ENCODE measurements around the gene ADCYAP1.
"Not testable (repeated sequence)": the region's sequence is repeated elsewhere in the genome, so short reads cannot be mapped to it uniquely, and the experiment has no call there.

The ADCYAP1 gene

DNA sequence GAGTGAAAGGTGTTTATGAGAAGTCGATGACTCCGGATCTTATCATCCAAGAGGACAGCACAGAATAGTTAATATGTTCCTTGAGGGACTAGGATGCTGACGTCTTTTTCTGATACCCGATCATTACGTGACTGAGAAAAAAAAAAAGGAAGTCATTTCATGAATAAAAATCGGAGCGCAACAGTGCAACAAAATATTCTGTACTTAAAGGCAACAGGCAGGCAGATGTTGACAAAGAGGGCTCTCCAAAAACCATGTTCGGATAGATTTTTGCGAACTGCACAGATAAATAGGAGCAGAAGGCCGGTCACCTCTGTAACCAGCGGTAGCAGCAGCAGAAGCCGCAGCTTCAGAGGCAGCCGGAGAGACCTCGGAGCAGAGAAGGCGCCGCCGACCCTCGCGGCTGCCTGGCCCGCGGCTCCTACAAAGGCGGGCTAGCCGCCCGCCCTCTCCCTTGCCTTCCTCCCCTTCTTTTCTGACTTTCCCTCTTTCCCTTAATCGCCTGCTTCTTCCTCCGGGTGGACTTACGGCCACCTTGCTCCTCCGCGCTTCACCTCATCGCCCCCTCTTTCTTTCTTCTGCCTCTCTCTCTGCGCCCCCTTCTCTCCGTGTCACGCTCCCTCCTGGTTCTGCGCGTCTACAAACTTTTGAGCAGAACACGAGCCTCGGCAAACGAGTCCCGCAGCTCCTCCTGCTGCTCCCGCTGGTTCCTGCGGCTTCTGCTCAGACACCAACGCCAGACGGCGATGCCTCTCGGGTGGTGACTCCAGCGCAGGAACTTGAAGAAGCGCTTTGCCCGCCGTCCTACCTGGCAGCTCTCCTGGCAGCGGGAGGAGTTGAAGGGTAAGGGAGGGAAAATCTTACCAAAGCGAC lies at the start of gene ADCYAP1:
Gene ADCYAP1 (plus strand): TSS at position 654 of the 873 bp plus-strand sequence. CDS start 516 bp downstream, outside the sequence.
- DNase-seq: no peak

DNA sequence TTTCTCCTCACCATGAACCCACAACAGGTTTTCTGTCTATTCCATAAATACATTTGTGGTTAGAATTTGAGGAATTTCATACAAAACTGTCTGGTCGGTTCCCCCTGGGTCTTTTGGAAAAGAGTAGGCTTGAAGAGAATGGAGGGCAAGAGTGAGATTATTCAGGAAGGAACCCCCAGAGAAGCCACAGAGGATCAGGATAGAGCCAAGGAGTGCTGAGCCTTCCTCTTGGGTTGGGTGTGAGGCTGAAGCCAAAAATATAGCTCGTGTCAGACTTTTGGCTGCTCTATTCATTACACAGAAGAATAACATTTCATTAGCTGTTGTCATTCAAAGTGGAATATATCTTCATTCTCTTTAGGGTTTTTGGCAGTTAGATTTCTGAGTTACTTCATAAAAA lies 46.7 kb upstream of the ADCYAP1 start:
- DNase-seq: no peak

DNA sequence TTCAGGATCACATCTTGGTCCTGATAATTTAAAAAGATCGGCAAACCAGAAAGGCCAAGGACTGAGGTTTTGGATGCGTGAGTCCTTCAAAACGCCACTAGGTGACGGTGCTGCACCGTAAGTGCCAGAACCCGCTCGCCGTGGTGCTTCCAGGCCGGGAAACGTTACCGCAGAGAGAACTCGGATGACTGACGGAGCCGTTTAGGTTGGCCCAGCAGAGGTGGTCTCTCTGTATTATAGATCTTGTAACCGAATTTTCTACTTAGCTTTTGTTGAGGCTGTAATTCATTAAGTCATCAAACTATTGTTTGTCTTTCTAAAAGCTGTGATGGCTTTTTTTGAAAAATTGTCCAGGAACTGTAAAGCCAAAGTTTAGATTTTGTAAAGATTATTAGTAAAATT lies 39.8 kb upstream of the ADCYAP1 start:
- DNase-seq: peak; percentile 69

DNA sequence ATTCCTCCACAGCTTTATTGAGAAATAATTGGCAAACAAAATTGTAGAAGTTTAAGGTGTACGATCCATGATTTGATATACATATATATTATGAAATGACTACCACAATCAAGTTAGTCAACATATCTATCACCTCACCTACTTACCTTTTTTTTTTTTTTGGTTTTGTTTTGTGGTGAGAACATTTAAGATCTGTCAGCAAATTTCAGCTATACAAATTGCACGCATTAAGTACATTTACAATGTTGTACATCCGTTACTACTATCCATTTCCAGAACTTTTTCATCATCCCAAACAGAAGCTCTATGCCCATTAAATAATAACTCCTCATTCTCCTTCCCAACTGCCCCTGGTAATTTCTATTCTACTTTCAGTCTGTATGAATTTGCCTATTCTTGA lies 37.4 kb upstream of the ADCYAP1 start:
- no peak for DNase-seq

DNA sequence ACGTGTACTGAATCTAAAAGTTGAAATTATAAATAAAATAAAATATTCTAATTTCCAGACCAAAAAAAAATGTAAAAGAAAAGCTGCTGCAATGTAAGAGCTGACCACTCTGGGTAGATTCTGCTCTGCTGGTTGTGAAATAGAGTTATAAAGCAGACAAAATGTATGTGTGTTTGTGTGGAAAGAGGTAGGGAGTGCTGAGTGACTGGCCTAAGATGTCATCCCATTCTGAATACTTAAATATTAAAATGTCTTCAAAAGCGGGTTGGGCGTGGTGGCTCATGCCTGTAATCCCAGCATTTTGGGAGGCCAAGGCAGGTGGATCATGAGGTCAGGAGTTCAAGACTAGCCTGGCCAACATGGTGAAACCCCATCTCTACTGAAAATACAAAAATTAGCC lies 31.2 kb upstream of the ADCYAP1 start:
- DNase-seq: not testable (repeated sequence)

DNA sequence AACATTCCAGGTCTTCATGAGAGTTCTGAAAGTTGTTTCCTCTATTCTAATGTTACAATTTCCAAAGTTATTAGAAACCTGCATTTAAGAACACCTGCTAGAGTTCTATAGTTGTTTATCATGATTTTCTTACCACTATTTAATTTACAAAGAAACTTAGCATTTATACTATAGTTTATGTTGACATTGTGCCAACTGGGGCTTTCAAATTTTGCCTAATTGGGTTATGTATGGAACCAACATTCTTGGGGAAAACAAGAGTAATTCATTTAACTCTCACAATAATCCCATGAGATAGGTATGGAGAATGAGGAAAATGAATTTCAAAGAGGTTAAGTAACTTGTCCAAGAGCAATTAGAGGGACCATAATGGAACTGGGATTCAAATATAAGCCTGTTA lies 28.8 kb upstream of the ADCYAP1 start:
- no peak for DNase-seq

DNA sequence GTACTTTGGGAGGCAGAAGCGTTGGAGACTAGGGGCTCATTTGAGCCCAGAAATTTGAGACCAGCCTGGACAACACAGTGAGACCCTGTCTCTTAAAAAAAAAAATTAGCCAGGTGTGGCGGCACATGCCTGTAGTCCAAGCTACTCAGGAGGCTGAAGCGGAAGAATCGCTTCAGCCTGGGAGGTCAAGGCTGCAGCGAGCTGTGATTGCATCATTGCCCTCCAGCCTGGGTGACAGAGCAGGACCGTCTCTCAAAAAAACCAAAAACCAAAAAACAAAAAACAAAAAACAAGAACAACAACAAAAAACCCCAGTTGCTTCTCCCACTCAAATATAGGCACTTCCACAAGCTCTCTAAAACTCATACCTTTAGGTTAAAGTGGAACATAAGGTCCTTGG lies 27.4 kb upstream of the ADCYAP1 start:
- no peak for DNase-seq

DNA sequence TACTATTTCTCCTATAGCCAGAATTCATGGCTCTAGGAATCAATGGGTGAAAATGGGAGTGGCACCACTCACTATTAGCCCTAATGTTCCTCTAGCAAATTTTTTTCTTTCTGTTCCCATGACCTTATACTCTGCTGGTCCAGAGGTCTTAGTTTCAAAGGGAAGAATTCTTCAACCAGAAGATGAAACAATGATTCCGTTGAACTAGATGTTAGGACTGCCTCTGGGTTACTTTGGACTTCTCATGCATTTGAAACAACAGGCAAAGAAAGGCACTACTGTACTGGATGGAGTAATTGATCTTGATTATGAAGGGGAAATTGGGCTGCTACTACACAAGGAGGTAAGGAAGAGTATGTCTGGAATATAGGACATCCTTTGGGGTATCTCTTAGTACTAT lies 18.6 kb upstream of the ADCYAP1 start:
- DNase-seq: no peak

DNA sequence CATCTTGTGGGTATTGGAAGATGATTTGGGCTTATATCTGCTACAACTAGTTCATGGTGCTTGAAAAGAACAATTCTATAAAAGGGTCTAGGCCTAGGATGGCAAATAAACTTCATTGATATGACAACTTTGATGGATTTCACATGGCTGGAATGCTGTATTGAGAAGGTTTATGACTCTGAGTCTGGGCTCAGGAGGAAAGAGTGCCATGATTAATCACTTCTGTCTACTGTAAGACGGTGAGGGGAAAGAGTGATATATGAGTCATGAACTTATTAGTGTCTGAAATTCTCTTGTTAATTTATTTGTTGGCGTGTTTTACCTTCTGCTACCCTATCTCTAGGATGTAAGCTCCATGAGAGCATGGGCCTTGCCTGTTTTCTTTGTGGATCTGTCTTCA lies 17.0 kb upstream of the ADCYAP1 start:
- DNase-seq: no peak

DNA sequence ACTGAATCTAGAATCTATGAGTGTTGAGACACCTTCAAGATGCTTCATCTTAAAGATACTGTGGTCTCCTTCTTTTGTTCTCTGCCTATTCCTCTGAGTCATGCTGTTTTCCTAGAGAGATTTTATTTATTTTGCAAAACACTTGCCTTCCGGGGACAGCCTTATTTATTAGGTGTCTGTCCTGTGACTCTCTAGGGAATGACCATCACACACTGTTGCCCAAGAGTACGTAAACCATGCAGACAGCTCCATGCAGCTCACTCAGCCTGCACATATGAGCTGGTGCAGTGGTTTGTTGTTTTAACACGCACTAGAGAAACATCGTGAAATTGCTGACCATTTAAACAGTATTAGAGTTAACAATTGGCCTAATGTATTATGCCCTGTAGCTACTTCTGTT lies 12.4 kb upstream of the ADCYAP1 start:
- DNase-seq: no peak

DNA sequence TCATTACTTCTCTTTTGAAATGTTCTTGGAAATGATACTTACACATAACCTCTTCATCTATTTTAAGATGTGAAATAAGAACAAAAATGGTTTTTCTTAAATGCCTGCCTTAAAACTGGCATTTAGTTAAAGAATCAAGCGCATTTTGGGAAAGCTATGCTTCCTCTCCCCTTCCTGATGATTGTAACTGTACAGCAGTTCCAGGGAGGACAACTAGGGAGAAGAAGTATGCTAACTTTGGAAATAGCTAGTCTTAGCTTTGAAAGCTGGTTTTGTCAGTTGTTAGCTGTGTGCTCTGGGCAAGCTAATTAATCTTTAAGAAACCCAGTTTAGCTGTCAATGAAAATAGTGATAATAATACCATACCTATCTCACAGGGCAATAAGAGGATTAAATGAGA lies 8.4 kb upstream of the ADCYAP1 start:
- no peak for DNase-seq

DNA sequence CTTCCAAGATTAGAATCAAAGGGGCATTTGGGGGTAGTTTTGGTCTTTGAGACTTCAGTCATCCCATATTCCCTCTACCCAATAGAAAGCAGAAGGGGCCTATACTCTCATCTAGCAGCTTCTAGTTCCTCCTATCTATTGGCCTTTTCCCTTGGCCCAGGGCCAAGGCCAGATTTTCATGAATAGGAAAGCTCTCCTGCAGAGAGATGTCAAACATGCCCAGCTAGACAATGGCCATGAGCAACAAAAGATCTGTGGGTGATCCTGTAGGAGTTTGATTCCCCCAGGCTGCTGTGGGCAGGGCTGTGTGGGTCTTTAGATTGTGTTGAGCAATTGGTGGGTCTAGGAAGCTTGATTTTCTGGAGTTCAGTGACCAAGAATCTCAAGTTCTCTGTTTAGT lies 2.9 kb upstream of the ADCYAP1 start:
- no peak for DNase-seq

DNA sequence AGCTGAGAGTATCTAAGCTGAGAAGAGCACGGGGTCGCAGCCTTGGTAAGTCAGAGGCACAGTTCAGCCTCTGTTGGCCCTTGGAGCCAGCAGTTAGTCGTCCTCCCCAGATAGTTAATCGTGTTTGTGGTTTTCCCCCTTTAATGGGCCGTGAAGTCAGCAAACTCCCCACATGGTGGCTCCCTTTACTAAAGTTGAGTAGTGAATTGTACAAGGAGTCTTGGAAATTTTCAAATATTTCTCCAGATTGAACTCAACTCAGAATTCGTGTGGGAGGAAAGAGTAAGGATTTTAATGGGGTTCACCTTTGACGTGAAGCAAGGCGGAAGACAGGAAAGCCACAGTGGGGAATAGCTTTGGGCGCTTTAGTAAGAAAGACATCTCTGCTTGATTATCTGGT lies 2.4 kb upstream of the ADCYAP1 start:
- no peak for DNase-seq

DNA sequence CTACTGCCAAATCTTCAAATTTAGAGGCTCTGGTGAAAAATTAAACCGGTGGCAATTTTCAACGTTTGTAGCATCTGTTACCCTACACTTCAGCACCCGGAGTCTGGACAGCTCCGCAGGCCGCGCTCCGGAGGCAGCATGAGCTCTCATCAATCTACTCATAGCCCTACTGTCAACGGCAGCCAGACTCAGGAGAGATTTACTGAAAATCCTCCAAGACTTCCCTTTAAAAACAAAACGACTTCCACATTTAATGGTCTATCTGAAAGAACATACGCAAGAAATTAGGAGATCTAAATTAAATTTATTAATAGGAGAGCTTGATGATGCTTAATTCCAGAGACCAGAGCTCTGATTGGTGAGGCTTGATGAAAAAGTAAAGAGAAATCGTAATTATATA lies 970 bp upstream of the ADCYAP1 start:
- no peak for DNase-seq

DNA sequence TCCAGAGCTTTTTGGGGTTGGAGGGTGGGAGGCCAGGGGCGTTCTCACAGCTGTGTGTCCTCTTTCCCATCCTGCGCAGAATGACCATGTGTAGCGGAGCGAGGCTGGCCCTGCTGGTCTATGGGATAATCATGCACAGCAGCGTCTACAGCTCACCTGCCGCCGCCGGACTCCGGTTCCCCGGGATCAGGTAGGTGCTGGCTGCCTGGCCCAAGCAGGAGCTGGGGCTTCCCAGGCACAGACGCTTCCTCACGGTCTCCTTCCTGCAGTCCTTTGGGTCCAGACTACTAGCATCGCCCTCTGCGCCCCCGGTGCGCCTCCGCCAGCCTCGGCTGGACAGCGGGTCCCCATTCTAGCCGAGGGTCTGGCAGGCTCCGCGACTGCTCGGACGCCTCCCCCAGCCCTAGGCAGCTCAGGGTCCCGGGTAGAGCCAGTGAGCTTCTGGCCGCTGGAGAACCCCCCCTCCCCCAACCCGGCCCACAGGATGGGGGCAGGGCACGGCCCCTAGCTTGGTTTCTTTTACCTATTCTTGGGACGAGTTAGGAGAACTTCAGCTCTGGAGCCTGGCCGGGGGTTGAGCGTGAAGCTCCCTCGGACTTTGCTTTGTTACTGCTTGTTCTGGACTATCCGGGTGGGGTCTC lies 756 bp downstream of the ADCYAP1 start:
- DNase-seq: no peak

DNA sequence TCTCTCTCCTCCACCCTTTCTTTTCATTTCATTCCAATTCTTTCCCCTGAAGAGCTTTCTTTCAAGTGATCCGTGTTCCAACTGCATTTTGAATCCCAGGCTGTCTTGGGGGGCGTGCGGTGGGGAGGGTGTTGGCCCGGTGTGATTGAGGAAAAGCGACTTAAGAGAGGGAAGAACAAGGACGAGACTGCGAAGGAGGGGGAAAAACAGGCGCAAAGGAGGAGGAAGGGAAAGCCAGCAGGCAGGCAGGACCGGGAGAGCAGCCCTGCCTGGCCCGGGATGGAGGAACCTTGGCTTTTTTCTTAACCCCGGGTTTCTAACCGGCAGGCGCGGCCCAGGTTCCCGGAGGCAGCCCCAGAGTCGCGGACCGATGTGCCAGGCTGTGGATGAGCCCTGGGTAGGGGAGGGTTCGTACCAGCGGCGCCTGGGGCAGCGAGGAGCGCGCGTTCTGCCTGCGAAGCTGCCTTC lies 1.3 kb downstream of the ADCYAP1 start:
- DNase-seq: no peak

DNA sequence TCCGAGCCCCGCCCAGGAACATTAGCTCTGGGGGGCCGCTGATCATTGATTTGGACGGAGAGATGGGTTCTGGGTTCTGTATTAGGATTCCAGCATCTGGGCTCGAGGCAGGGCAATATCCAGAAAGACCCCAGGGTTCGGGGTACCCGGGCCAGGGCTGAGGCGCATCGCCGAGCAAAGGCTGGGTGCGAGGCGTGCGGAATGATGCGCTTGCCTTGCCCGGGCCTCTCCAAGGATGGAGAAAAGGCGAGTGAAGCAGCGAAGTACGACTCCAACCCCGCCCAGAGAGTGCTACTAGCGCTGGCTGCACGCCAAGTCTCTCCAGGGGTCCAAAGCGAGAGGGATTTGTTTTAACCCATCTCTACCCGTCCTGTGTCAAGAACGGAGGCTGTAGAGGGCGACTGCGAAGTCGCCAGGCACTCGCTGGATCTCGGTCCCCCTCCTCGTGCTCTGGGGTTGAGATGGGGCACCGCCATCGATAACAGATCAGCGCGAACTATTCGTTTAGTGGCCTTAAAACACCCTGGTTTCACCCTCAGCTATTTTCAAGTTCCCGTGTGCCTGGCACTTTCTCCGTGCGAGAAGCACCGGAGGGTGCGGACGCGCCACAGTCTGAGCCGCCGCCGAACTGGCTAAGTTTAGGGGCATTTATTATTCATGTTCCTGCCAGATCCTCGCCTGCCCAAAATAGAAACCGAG lies 1.9 kb downstream of the ADCYAP1 start:
- no peak for DNase-seq

DNA sequence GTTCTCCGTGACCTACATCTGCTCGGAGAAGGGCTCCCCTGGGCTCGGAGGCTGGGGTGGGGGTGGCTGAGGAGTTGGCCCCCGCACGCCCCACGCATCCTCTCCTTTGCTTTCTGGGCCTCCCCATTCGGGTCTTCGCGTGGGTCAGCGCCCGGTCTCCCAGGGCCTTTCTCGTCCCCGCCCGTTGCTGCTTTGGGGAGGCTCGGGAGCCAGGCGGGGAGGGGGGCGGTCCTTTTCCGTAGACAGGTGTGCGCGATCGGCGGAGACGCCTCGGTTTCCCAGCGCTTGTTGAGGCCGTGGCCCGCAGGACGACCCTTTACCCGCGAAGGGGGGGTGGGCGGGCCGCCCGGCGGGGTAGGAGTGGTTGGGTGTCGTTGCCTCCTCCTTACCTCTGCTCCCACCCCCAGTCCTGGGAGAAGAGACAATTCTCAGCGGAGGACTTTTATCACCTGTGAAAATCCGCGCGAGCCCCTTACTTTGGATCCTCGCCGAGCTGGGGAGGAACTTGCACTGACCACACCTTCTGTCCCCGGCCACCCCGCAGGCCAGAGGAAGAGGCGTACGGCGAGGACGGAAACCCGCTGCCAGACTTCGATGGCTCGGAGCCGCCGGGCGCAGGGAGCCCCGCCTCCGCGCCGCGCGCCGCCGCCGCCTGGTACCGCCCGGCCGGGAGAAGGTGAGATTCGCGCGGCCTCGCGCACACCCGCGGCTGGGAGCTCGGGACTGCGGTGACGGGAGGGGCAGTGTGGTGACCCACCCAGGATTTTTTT lies 2.6 kb downstream of the ADCYAP1 start:
- no peak for DNase-seq

DNA sequence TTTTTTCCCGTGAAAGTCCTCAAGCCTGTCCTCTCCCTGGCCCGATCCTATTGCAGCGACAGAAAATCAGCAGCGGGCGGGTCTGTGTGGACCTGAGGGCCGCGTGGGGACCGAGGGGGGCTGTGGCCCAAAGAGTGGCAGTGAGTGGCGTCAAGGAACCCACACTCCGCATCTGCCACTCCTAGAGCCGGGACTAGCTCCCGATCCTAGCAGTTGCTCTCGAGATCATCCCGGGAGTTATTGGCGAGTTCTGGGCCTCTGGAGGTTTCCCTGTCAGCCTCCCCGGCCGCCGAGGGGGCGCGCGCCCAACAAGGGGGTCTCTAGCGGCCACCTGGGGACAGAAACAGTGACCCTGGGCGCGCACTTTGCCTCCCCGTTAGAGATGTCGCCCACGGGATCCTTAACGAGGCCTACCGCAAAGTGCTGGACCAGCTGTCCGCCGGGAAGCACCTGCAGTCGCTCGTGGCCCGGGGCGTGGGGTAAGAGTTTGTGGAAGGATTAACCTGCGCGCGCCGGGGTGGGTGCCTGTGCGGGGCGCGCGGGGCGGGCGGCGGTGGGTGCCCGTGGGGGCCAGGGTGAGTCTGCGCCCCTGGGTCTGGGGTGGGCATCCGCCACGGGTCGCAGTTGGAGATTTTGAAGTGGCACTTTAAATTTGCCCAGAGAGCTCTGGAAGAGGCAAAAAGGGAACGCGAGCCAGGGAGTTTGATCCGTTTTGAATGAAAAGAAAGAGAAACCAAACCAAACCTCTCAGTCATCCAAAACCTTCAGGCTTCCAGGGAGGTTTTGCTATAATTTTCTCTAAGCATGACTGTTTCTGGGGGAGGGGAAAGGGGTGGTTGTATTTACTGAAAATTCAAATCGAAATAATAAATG lies 3.5 kb downstream of the ADCYAP1 start:
- DNase-seq: no peak

DNA sequence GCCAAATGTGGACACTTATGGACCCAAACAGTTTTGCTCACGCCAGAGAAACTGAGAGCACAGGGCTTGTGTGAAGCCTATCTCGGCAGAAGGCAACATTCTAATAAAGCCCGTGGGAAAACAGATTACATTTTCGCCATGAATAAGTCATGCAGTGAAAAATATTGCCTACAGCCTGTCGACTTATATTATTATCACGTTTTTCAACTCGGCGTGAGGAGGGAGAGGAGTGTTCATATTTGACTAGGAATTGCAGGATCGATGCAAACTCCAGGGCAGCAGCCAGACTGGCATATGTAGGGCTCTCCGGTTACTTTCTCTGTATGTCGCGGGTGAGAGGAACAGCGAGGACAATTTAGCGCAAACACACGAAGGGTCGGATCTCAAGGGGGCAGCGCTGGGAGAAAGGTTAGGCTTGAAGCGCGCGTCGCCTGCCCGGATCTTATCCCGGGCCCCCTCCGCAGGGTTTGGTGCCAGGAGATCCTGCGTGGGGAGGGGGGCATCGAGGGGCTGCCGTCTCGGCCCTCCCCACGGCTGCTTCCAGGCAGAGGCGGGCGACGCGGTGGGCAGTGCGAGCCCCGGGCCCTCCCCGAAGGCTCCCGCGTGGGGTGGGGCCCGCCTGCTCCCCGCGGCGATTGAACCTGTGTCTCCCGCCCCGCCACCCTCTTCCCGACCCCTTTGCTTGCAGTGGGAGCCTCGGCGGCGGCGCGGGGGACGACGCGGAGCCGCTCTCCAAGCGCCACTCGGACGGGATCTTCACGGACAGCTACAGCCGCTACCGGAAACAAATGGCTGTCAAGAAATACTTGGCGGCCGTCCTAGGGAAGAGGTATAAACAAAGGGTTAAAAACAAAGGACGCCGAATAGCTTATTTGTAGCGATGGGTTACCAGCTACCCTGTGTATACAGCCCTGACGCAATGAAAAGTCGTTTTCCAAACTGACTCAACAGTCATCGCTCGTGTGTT lies 4.4 kb downstream of the ADCYAP1 start:
- no peak for DNase-seq

DNA sequence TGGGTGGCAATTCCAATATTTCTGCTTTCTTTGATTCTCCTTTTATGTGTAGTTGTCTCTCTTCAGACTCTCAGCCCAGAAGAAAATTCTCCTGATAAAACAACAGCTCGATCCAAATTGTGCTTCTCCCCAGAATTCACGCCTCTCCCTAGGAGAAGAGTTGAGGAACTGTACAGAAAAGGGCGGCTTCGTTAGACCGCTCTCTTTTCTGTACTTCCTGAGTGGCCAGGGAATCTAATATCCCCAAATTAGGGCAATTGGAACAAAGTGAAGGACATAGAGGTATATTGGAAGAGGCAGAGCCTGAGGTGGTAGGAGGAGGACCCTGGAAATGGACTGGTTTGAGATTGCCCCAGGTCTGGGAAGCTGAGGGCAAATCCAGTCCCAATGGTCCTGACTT lies 5.6 kb downstream of the ADCYAP1 start:
- DNase-seq: no peak

All from CD4-positive, alpha-beta T cell treated with Interleukin-17A for 4 hours (primary cell).